Activated CD4-positive, alpha-beta T cell treated with anti-CD3 and anti-CD28 coated beads for 36 hours (primary cell): ENCODE results near the gene BCL7B. TPM values are rescaled to one million over a fixed set of nuclear protein-coding genes. Genes with fewer than 3 reads are reported as not detected.
"Not testable (repeated sequence)": the region's sequence is repeated elsewhere in the genome, so short reads cannot be mapped to it uniquely, and the experiment has no call there.

Experiments
- ATAC-seq: fragments of 200-7000 bp; cut with Tn5 transposase; one replicate; pipeline ENCODE4 v1.10.0; 2021; ENCODE audit warnings: mild to moderate bottlenecking, moderate library complexity
- CTCF ChIA-PET: fragments of 350-600 bp; sonication (Branson Sonifier 250); formaldehyde crosslinking; loops from one replicate; lab custom pipeline; 2021; ENCODE audit warnings: antibody characterized with exemption; lab: Charles Lee
- POLR2A ChIA-PET: fragments of 350-600 bp; sonication (Branson Sonifier 250); formaldehyde crosslinking; loops from one replicate; lab custom pipeline; 2021; ENCODE audit warnings: antibody characterized with exemption, inconsistent platforms; lab: Charles Lee
- DNase-seq: peaks from one replicate; pipeline ENCODE4 v3.0.0-alpha.2; 2020
- H3K27ac Mint-ChIP-seq: one replicate; pipeline ENCODE4 v1.8.0; 2021; ENCODE audit warnings: mixed read lengths
- H3K27me3 Mint-ChIP-seq: one replicate; pipeline ENCODE4 v1.8.0; 2021; ENCODE audit warnings: mixed read lengths
- H3K36me3 Mint-ChIP-seq: one replicate; pipeline ENCODE4 v1.8.0; 2021; ENCODE audit warnings: low read depth, mixed read lengths
- H3K4me1 Mint-ChIP-seq: one replicate; pipeline ENCODE4 v1.8.0; 2021; ENCODE audit warnings: mixed read lengths
- H3K4me3 Mint-ChIP-seq: one replicate; pipeline ENCODE4 v1.8.0; 2021; ENCODE audit warnings: mild to moderate bottlenecking, moderate library complexity, mixed read lengths
- H3K9me3 Mint-ChIP-seq: one replicate; pipeline ENCODE4 v1.8.0; 2021; ENCODE audit warnings: low read depth, mixed read lengths
- intact Hi-C, 2 experiments: fragments of 100-400 bp; cut with DNase I in 1 of 2; cut with micrococcal nuclease in 1 of 2; formaldehyde crosslinking; loops; one replicate each; pipeline versions ENCODE4 v1.14.2 to v1.15.1; 2022 to 2024; cut with DNase I, micrococcal nuclease
- total RNA-seq, 2 experiments: library from RNA; stranded (reverse); gene quantifications; one replicate each; pipeline ENCODE4 v1.2.3, GENCODE V29; 2021

The BCL7B gene
- total RNA-seq, 2 experiments from 2014 or later: 43.2 to 86.5 TPM

DNA sequence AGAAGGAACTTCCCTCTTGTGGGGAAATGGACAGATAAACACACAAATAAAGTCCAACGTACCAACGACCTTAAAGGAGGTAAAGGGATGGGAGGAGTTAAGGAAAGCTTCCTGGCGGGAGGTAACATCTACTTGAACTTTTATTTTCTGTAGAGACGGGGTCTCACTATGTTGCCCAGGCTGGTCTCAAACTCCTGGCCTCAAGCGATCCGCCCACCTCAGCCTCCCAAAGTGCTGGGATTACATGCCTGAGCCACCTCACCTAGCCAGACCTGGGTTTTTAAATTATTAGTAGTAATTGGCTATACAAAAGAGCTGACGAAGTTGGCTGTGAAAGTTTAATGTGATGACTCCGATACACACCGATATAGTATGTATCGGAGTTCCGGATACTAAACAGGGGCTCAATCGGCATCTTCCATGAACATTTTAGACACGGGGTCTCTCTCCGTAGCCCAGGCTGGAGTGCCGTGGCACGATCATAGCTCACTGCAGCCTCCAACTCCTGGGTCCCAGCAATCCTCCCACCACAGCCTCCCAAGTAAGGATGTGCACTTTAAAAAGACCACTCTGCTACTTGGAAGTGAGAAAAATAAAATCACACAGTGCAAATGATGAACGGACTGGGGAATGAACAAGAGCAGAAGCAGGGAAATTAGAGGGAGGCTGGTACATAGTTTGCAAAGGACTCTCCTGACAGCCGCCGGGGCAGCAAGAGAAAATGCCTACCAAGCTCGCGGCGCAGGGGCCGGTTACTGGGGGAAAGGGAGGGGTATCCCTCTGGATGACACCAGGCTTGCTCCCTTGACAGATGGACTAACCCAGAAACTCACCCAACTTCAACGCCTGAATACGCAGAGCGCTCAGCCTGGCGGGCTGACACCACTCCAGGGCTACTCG is 1.0 kb downstream of the BCL7B start:
- Mint-ChIP-seq H3K36me3 (peaks cover 29% of the 10 kb centered on the region), H3K9me3 (no peaks in the 10 kb centered on the region), H3K27me3 (no peaks in the 10 kb centered on the region), H3K4me3 (peak overlapping the region; percentile 93), H3K4me1 (peaks cover 35% of the 10 kb centered on the region), H3K27ac (peak overlapping the region; percentile 84)
- POLR2A ChIA-PET: interaction anchor here (0.5 to 1.9 kb wide), 9 partner anchors 10 to 617 kb away, joined by 3 to 16 read pairs (median 3); partner anchors contain the start of genes BAZ1B and TBL2
- CTCF ChIA-PET: interaction anchor here (0.6 to 1.2 kb wide), 4 partner anchors 10 to 34 kb away, joined by 3 to 4 read pairs (median 4); no protein-coding TSS in a partner anchor
- DNase-seq: no peak
- ATAC-seq: no peak
- intact Hi-C loops: loop anchor here (1.0 to 2.0 kb wide), 13 partner anchors 22 to 727 kb away; partner anchors contain the start of genes BAZ1B (in 2 of the 2), BUD23 (in 2 of the 2), DNAJC30 (in 2 of the 2) and TBL2 (in 2 of the 2)

- H3K4me1 Mint-ChIP-seq: peaks cover 34% of the 10 kb centered on the region
- no peak for ATAC-seq
- intact Hi-C loops: no loop called here
- no peak for DNase-seq
- H3K36me3 Mint-ChIP-seq: peaks cover 34% of the 10 kb centered on the region
- CTCF ChIA-PET: no interaction called here
- POLR2A ChIA-PET: interaction anchor here (1.9 kb wide), 1 partner anchor 33 kb away, joined by 16 read pairs; the partner anchor contains the start of gene BAZ1B
- no peaks in the 10 kb centered on the region for H3K9me3 Mint-ChIP-seq
- peak overlapping the region; percentile 78 for H3K27ac Mint-ChIP-seq
- H3K4me3 Mint-ChIP-seq: peak overlapping the region; percentile 93
- H3K27me3 Mint-ChIP-seq: no peaks in the 10 kb centered on the region
Observed at GRCh38 chr7:73555411-73555982, 2.0 kb downstream of the BCL7B start.

- H3K9me3 Mint-ChIP-seq, intact Hi-C loops, DNase-seq, ATAC-seq, H3K27ac Mint-ChIP-seq, H3K27me3 Mint-ChIP-seq, H3K4me3 Mint-ChIP-seq, CTCF ChIA-PET: not testable (repeated sequence)
- H3K36me3 Mint-ChIP-seq: peaks cover 39% of the 10 kb centered on the region
- POLR2A ChIA-PET: interaction anchor here (1.0 kb wide), 1 partner anchor 24 kb away, joined by 3 read pairs; no protein-coding TSS in a partner anchor
- peaks cover 29% of the 10 kb centered on the region for H3K4me1 Mint-ChIP-seq
Observed at GRCh38 chr7:73550093-73550492, 7.4 kb downstream of the BCL7B start.

GRCh38 chr7:73549176-73549575 is 8.3 kb downstream of the BCL7B start:
- no peak overlapping the region for H3K4me3 Mint-ChIP-seq
- no peaks in the 10 kb centered on the region for H3K9me3 Mint-ChIP-seq
- CTCF ChIA-PET: interaction anchor here (1.0 kb wide), 1 partner anchor 39 kb away, joined by 3 read pairs; no protein-coding TSS in a partner anchor
- no peaks in the 10 kb centered on the region for H3K27me3 Mint-ChIP-seq
- DNase-seq (no peak), ATAC-seq (no peak)
- peaks cover 21% of the 10 kb centered on the region for H3K4me1 Mint-ChIP-seq
- POLR2A ChIA-PET: interaction anchor here (1.0 kb wide), 1 partner anchor 23 kb away, joined by 3 read pairs; no protein-coding TSS in a partner anchor
- H3K36me3 Mint-ChIP-seq: peaks cover 32% of the 10 kb centered on the region
- intact Hi-C loops: no loop called here
- H3K27ac Mint-ChIP-seq: peak overlapping the region; percentile 74

- Mint-ChIP-seq H3K27me3 (no peaks in the 10 kb centered on the region), H3K36me3 (peaks cover 34% of the 10 kb centered on the region), H3K27ac (no peak overlapping the region), H3K9me3 (no peaks in the 10 kb centered on the region), H3K4me3 (no peak overlapping the region), H3K4me1 (peaks cover 22% of the 10 kb centered on the region)
- ChIA-PET CTCF (interaction anchor here (0.6 to 1.0 kb wide), 4 partner anchors 12 to 224 kb away, joined by 3 to 5 read pairs (median 4); no protein-coding TSS in a partner anchor), POLR2A (interaction anchor here (0.6 kb wide), 1 partner anchor 12 kb away, joined by 3 read pairs; no protein-coding TSS in a partner anchor)
- ATAC-seq (no peak), DNase-seq (no peak)
- intact Hi-C loops: no loop called here
Observed at GRCh38 chr7:73547841-73548240, 9.6 kb downstream of the BCL7B start.

DNA sequence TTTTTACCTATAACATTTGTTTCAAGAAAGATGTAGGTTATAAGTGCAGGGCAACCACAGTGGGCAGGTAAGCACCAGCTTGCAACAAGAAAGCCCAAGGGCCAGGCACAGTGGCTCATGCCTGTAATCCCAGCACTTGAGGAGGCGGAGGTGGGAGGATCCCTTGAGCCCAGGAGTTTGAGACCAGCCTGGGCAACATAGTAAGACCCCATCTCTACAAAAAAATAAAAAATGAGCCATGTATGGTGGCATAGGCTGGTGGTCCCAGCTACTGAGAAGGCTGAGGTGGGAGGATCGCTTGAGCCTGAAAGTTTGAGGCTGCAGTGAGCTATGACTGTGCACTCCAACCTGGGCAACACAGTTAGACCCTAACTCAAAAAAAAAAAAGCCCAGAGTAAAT is 12.8 kb downstream of the BCL7B start:
- no peak for ATAC-seq
- POLR2A ChIA-PET: interaction anchor here (0.6 kb wide), 1 partner anchor 22 kb away, joined by 3 read pairs; the partner anchor contains the start of gene BAZ1B

DNA sequence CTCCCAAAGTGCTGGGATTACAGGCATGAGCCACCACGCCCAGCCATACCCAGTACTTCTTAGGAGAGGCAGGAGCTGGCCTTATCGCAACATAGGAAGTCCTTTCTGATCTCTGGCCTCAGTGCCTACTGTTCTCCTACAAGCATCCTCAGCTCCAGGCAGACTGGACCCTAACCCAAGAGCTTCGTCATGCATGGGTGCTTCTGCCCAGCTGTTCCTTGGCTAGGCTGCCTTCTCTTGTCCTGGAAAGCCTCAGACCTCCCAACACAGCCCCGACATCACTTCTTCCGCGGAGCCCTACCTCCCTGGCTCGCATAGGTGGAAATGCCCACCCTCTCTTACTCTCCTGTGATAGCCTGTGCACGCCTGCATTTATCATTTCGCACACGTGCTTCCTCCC is 15.8 kb downstream of the BCL7B start:
- H3K27me3 Mint-ChIP-seq: no peaks in the 10 kb centered on the region
- DNase-seq (no peak), ATAC-seq (no peak)
- no peaks in the 10 kb centered on the region for H3K9me3 Mint-ChIP-seq
- no peak overlapping the region for H3K27ac Mint-ChIP-seq
- peaks cover 47% of the 10 kb centered on the region for H3K36me3 Mint-ChIP-seq
- ChIA-PET POLR2A (interaction anchor here (0.5 kb wide), 1 partner anchor 12 kb away, joined by 3 read pairs; no protein-coding TSS in a partner anchor), CTCF (no interaction called here)
- intact Hi-C loops: no loop called here
- H3K4me3 Mint-ChIP-seq: no peak overlapping the region
- H3K4me1 Mint-ChIP-seq: peaks cover 5% of the 10 kb centered on the region

More for the DNA sequence above, 12.8 kb downstream of the BCL7B start:
- intact Hi-C loops: no loop called here
- no peak for DNase-seq
- no peak overlapping the region for H3K27ac Mint-ChIP-seq
- no peak overlapping the region for H3K4me3 Mint-ChIP-seq
- peaks cover 21% of the 10 kb centered on the region for H3K4me1 Mint-ChIP-seq
- CTCF ChIA-PET: no interaction called here
- H3K36me3 Mint-ChIP-seq: peaks cover 34% of the 10 kb centered on the region
- H3K9me3 Mint-ChIP-seq: no peaks in the 10 kb centered on the region
- no peaks in the 10 kb centered on the region for H3K27me3 Mint-ChIP-seq

- ChIA-PET POLR2A (no interaction called here), CTCF (interaction anchor here (1.0 kb wide), 1 partner anchor 195 kb away, joined by 3 read pairs; no protein-coding TSS in a partner anchor)
- Mint-ChIP-seq H3K9me3 (no peaks in the 10 kb centered on the region), H3K27me3 (no peaks in the 10 kb centered on the region), H3K4me1 (peaks cover 3% of the 10 kb centered on the region), H3K4me3 (no peak overlapping the region), H3K27ac (no peak overlapping the region), H3K36me3 (peaks cover 51% of the 10 kb centered on the region)
- intact Hi-C loops: no loop called here
- ATAC-seq (no peak), DNase-seq (no peak)
Observed at GRCh38 chr7:73539709-73540108, 17.8 kb downstream of the BCL7B start.

DNA sequence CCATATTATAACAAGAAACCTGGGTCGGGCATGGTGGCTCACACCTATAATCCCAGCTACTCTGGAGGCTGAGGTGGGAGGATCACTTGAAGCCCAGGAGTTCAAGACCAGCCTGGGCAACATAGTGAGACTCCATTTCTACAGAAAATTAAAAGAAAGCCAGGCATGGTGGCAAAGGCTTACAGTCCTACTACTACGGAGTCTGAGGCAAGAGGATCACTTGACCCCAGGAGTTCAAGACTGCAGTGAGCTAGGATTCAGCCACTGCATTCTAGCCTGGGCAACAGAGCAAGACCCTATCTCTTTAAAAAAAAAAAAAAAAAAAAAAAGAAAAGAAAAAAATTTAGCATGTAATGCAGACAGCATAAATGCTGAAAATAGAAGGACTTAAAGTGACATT is 19.0 kb downstream of the BCL7B start:
- CTCF ChIA-PET: interaction anchor here (1.4 kb wide), 1 partner anchor 11 kb away, joined by 3 read pairs; no protein-coding TSS in a partner anchor
- H3K27ac Mint-ChIP-seq, ATAC-seq, intact Hi-C loops, POLR2A ChIA-PET, H3K4me3 Mint-ChIP-seq, H3K27me3 Mint-ChIP-seq, H3K4me1 Mint-ChIP-seq, H3K9me3 Mint-ChIP-seq, DNase-seq: not testable (repeated sequence)
- peaks cover 47% of the 10 kb centered on the region for H3K36me3 Mint-ChIP-seq

DNA sequence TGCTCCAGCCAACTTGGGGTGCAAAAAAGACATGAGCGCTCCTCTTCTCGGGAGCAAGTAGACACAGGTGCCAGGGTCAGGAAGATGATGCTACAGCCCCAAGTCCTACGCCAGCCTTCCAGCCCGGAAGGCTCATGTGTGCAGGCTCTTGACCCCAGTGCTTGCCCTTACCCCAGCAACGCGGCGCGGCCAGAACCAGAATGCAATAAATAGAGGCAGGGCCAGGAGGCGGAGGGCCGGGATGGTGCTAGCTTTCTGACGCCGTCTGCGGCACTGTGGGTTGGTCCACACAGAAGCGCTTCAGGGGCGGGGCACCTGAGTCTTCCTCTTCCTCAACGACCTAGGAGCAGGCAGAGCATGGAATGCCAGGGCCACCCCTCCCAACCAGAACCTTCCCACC is 20.4 kb downstream of the BCL7B start:
- no peak for DNase-seq
- Mint-ChIP-seq H3K4me1 (no peaks in the 10 kb centered on the region), H3K4me3 (no peak overlapping the region), H3K27me3 (no peaks in the 10 kb centered on the region), H3K27ac (no peak overlapping the region), H3K9me3 (no peaks in the 10 kb centered on the region), H3K36me3 (peaks cover 41% of the 10 kb centered on the region)
- ATAC-seq: no peak
- POLR2A ChIA-PET: no interaction called here
- CTCF ChIA-PET: no interaction called here
- intact Hi-C loops: no loop called here

DNA sequence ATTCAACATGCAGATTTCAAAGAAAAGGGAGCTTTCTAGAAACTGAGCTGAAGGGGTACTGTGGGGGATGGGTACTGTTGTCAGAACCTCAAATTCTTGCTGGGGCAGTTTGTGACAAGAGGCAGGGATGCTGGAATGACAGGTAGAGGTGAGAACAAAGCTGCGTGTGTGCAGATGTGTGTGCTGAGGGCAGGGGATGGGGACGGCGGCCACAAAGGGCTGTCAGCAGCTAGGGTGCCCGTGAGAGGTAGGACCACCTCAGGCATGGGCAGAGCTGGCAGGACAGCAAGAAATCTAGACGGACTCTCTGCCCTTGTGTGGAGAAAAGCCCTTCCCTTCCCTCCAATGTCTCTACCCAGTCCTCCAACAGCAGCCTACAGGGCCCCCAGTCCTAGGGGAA is 21.0 kb downstream of the BCL7B start:
- H3K36me3 Mint-ChIP-seq: peaks cover 39% of the 10 kb centered on the region
- H3K27ac Mint-ChIP-seq: peak overlapping the region; percentile 33
- H3K4me1 Mint-ChIP-seq: no peaks in the 10 kb centered on the region
- CTCF ChIA-PET: no interaction called here
- DNase-seq: no peak
- no peaks in the 10 kb centered on the region for H3K27me3 Mint-ChIP-seq
- H3K4me3 Mint-ChIP-seq: no peak overlapping the region
- POLR2A ChIA-PET: interaction anchor here (0.7 to 0.9 kb wide), 2 partner anchors 14 to 20 kb away, joined by 3 read pairs; partner anchors contain the start of gene BAZ1B
- no peaks in the 10 kb centered on the region for H3K9me3 Mint-ChIP-seq
- intact Hi-C loops: no loop called here
- no peak for ATAC-seq
